HepG2 (cell line): ENCODE results near the gene ELP5. TPM values are rescaled to one million over a fixed set of nuclear protein-coding genes. Genes with fewer than 3 reads are reported as not detected.

Experiments used
- ATAC-seq: fragments of 200-7000 bp; cut with Tn5 transposase; 3 replicates; pipeline ENCODE4 v1.9.1; 2020; ENCODE audit warnings: mild to moderate bottlenecking, moderate library complexity
- BruUV-seq: library from RNA; stranded (reverse); fragments of 400-500 nt; replicated peaks from 2 replicates; lab custom pipeline; 2021; lab: Mats Ljungman, UMichigan
- CTCF ChIA-PET: fragments of 300-600 bp; formaldehyde crosslinking; extraction: SDS; loops from one replicate; lab custom pipeline; 2021; ENCODE audit warnings: low total read pairs, inconsistent platforms, low intra/inter-chr PET ratio; lab: Yijun Ruan, JAX
- POLR2A ChIA-PET: fragments of 350-600 bp; sonication (Branson Sonifier 250); formaldehyde crosslinking; loops from one replicate; lab custom pipeline; 2020; ENCODE audit warnings: antibody characterized with exemption, inconsistent platforms; lab: Yijun Ruan, JAX
- DNase-seq: peaks from one replicate; pipeline ENCODE4 v3.0.0-alpha.2; 2015; ENCODE audit warnings: low spot score
- FAIRE-seq: peaks from 3 replicates; lab custom pipeline; 2011; peaks lifted over from hg19 to GRCh38; lab: Jason Lieb, UNC
- H2AFZ ChIP-seq: one replicate; pipeline ENCODE4 v1.6.1; 2011; ENCODE audit warnings: low read length, inconsistent platforms
- H3K27ac ChIP-seq: fragments of 300-600 bp; 3 replicates; pipeline ENCODE4 v1.8.0; 2011; ENCODE audit warnings: mixed run types, mild to moderate bottlenecking, mixed read lengths, low read length, inconsistent platforms; ENCODE audit not compliant: insufficient read depth; ENCODE audit errors: extremely low read length
- H3K27me3 ChIP-seq, 2 experiments: fragments of 200-600 bp in 1 of 2; 2 replicates in 1 of 2; 3 replicates in 1 of 2; pipeline versions ENCODE4 v1.6.0 to v1.8.0; 2011; ENCODE audit warnings: low read length in 2 of 2, mild to moderate bottlenecking in 2 of 2, moderate library complexity in 2 of 2, inconsistent platforms in 1 of 2; ENCODE audit not compliant: insufficient read depth in 2 of 2, control insufficient read depth in 1 of 2
- H3K36me3 ChIP-seq, 2 experiments: fragments of 200-600 bp in 1 of 2; replicated peaks in 1 of 2; 2 replicates in 1 of 2; 3 replicates in 1 of 2; pipeline versions ENCODE4 v1.5.1 to v1.8.0; 2011; ENCODE audit warnings: low read length in 2 of 2, inconsistent platforms in 1 of 2; ENCODE audit not compliant: insufficient read depth in 2 of 2, control insufficient read depth in 1 of 2
- H3K4me1 ChIP-seq: 2 replicates; pipeline ENCODE4 v1.5.1; 2012; ENCODE audit warnings: low read length, inconsistent platforms; ENCODE audit not compliant: insufficient read depth
- H3K4me2 ChIP-seq: 2 replicates; pipeline ENCODE4 v1.6.0; 2011; ENCODE audit warnings: low read depth, low read length, inconsistent platforms
- H3K4me3 ChIP-seq, 3 experiments: fragments of 200-600 bp in 1 of 3; sonication (generic), shearing (Covaris generic) in 1 of 3; replicated peaks in 1 of 3; 2 replicates each; pipeline ENCODE4 v1.5.1; 2011 to 2016; ENCODE audit warnings: low read length in 3 of 3, inconsistent platforms in 2 of 3, low read depth in 2 of 3, mild to moderate bottlenecking in 2 of 3, control low read depth in 1 of 3, mixed read lengths in 1 of 3; ENCODE audit not compliant: insufficient read depth in 1 of 3
- H3K79me2 ChIP-seq: one replicate; pipeline ENCODE4 v1.6.1; 2011; ENCODE audit warnings: low read length, inconsistent platforms; ENCODE audit not compliant: insufficient read depth
- H3K9ac ChIP-seq: 2 replicates; pipeline ENCODE4 v1.6.0; 2011; ENCODE audit warnings: mild to moderate bottlenecking, low read depth, low read length, inconsistent platforms; ENCODE audit not compliant: insufficient read depth
- H3K9me3 ChIP-seq: 2 replicates; pipeline ENCODE4 v1.5.1; 2012; ENCODE audit warnings: mild to moderate bottlenecking, low read length
- H4K20me1 ChIP-seq: 2 replicates; pipeline ENCODE4 v1.6.0; 2011; ENCODE audit warnings: inconsistent platforms, mild to moderate bottlenecking, low read length, moderate library complexity; ENCODE audit not compliant: insufficient read depth
- BORCS8-MEF2B ChIP-seq: sonication (generic); formaldehyde crosslinking; IDR thresholded peaks from 2 replicates; pipeline ENCODE4 v1.8.0; 2022; ENCODE audit warnings: mild to moderate bottlenecking, missing genetic modification reagents
- GLI4 ChIP-seq: sonication (generic); formaldehyde crosslinking; IDR thresholded peaks from 2 replicates; pipeline ENCODE4 v1.5.1; 2020; ENCODE audit warnings: missing genetic modification reagents, mild to moderate bottlenecking, moderate library complexity, borderline replicate concordance
- HNRNPL ChIP-seq: fragments of 200-400 bp; formaldehyde crosslinking; IDR thresholded peaks from 2 replicates; pipeline ENCODE4 v1.6.1; 2017; ENCODE audit warnings: mild to moderate bottlenecking, low read depth, low read length
- KAT8 ChIP-seq: IDR thresholded peaks from 2 replicates; pipeline ENCODE4 v1.6.1; 2016; ENCODE audit warnings: missing genetic modification reagents, missing compliant biosample characterization
- MBNL3 ChIP-seq: fragments of 250-450 bp; sonication (Bioruptor Pico); conservative IDR thresholded peaks from 2 replicates; pipeline ENCODE4 v1.8.0; 2022; ENCODE audit warnings: mild to moderate bottlenecking, inconsistent platforms
- REL ChIP-seq: sonication (generic); formaldehyde crosslinking; conservative IDR thresholded peaks from 2 replicates; pipeline ENCODE4 v1.8.0; 2022; ENCODE audit warnings: mild to moderate bottlenecking, missing genetic modification reagents, moderate library complexity
- SIN3A ChIP-seq: IDR thresholded peaks from 2 replicates; pipeline ENCODE4 v1.6.1; 2011; ENCODE audit warnings: low read depth, mild to moderate bottlenecking, control low read depth, low read length, borderline replicate concordance
- TGIF2 ChIP-seq: IDR thresholded peaks from 2 replicates; pipeline ENCODE4 v1.6.1; 2016; ENCODE audit warnings: control low read depth, missing compliant biosample characterization
- TRIM24 ChIP-seq: sonication (generic); formaldehyde crosslinking; IDR thresholded peaks from 2 replicates; pipeline ENCODE4 v1.8.0; 2022; ENCODE audit warnings: mild to moderate bottlenecking, missing genetic modification reagents
- YEATS2 ChIP-seq: sonication (generic); formaldehyde crosslinking; IDR thresholded peaks from 2 replicates; pipeline ENCODE4 v1.4.0; 2020; ENCODE audit warnings: missing genetic modification reagents, borderline replicate concordance
- ZNF761 ChIP-seq: sonication (generic); formaldehyde crosslinking; conservative IDR thresholded peaks from 2 replicates; pipeline ENCODE4 v1.4.0; 2020; ENCODE audit warnings: mild to moderate bottlenecking, missing genetic modification reagents
- ZNF850 ChIP-seq: sonication (generic); formaldehyde crosslinking; conservative IDR thresholded peaks from 2 replicates; pipeline ENCODE4 v1.9.0; 2021; ENCODE audit warnings: mild to moderate bottlenecking, missing genetic modification reagents
- WGBS: methylation state at CpG from one replicate; pipeline ENCODE4 v1.1.6; 2017; ENCODE audit warnings: low lambda C conversion rate; 5-methylcytosine and 5-hydroxymethylcytosine counted together
- in situ Hi-C: cut with HindIII; loops from 2 replicates; pipeline ENCODE4 v1.10.0; 2017; ENCODE audit warnings: low pct_unique_long_range_greater_than_20kb; ENCODE audit not compliant: extremely low pct_ligation_motif_present
- intact Hi-C: fragments of 100-400 bp; cut with micrococcal nuclease; formaldehyde crosslinking; loops from one replicate; pipeline ENCODE4 v1.10.0; 2022; ENCODE audit not compliant: unreplicated experiment
- polyA plus RNA-seq, 8 experiments: library from polyadenylated mRNA; depleted of rRNA in 3 of 8; stranded (reverse) in 7 of 8; unstranded in 1 of 8; fragments of >200 nt; fragmentation: Illumina TruSeq in 4 of 8; extraction: Trizol in 4 of 8; gene quantifications; 2 replicates each; pipeline versions ENCODE4 v1.2.1 to v1.2.3, GENCODE V29; 2011 to 2016; ENCODE audit warnings: low read depth in 4 of 8, missing spikeins in 1 of 8, mixed read lengths in 1 of 8; ENCODE audit not compliant: insufficient read depth in 1 of 8
- total RNA-seq, 5 experiments: library from RNA; depleted of rRNA; stranded (reverse); fragments of >200 nt; fragmentation: Illumina TruSeq; extraction: Trizol; gene quantifications; 2 replicates each; pipeline ENCODE4 v1.2.3, GENCODE V29; 2016; ENCODE audit warnings: low read depth in 1 of 5
- TF ChIP-seq, protein P1 (sequence below): sonication (generic); formaldehyde crosslinking; IDR thresholded peaks from 2 replicates; pipeline ENCODE4 v1.5.0; 2020; ENCODE audit warnings: mild to moderate bottlenecking, missing genetic modification reagents, borderline replicate concordance
- TF ChIP-seq, protein P2 (sequence below): sonication (generic); formaldehyde crosslinking; IDR thresholded peaks from 2 replicates; pipeline ENCODE4 v1.4.0; 2020; ENCODE audit warnings: mild to moderate bottlenecking, missing genetic modification reagents
- TF ChIP-seq, protein P3 (sequence below): sonication (generic); formaldehyde crosslinking; IDR thresholded peaks from 2 replicates; pipeline ENCODE4 v1.4.0; 2020; ENCODE audit warnings: mild to moderate bottlenecking, low read depth, missing genetic modification reagents

ELP5 gene
- total and polyA plus RNA-seq, 2 of the 13 experiments (the other 11 are each of a cell fraction or from before 2014, with no cell fraction given), result 67.6 to 69.8 TPM

DNA sequence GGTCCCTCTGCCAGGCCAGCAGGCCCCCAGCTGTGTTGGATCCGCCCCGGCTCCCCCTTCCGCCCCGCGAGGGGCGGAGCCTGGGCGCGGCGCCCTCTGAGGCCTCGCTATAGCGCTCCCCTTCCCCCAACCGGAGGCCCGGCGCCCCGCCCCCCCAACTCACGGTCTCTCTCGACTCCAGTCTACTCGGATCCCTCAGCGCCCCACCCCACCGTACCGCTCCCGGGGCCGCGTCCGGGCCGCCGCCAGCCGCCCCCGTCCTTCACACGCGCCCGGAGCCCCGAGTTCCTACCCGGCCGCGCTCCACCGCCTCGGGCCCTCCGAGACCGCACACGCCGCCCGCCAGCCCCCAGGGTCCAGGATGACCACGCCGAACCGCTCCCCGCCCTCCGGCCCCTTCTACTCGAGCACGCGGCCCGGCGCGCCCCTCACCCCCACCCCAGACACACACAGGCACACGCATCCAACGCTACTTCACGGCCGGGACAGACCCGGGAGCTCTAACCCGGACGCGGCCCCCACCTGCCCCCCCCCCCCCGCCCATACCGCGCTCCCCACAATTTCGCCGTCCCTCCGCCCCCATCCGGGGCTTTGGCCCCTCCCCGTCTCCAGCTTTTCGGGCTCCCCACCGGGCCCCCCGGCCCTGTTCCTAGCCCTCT, 14.1 kb upstream of the ELP5 start:
- ATAC-seq (peak; percentile 6), DNase-seq (peak; percentile 68), FAIRE-seq (no peak)
- in situ Hi-C loops (no loop called here), intact Hi-C loops (loop anchor here (10.0 kb wide), 1 partner anchor 63 kb away; the partner anchor contains the start of gene ASGR1)
- BruUV-seq, result no TSS peak
- H3K4me1 ChIP-seq, result peaks cover 47% of the 10 kb centered on the region
- peaks cover 57% of the 10 kb centered on the region for H3K79me2 ChIP-seq
- no peak overlapping the region for H2AFZ ChIP-seq
- peaks cover 10 to 24% of the 10 kb centered on the region in 2 experiments for H3K36me3 ChIP-seq
- peak overlapping the region; percentile 84 for H3K4me2 ChIP-seq
- peak overlapping the region; percentile 88 for H3K27ac ChIP-seq
- POLR2A ChIA-PET, result interaction anchor here (0.7 to 8.9 kb wide), 12 partner anchors 13 to 202 kb away, joined by 3 to 140 read pairs (median 6); partner anchors contain the start of genes ACADVL, ASGR1, ASGR2 and CTDNEP1
- H4K20me1 ChIP-seq, result 0 out of 2 replicates have a peak, but pooled peaks cover 3% of the 10 kb centered on the region
- H3K9ac ChIP-seq, result peak overlapping the region; percentile 96
- H3K9me3 ChIP-seq, result no peaks in the 10 kb centered on the region
- H3K27me3 ChIP-seq, result no peaks in the 10 kb centered on the region; a peak in 1 of 5 replicates
- CTCF ChIA-PET, result no interaction called here
- H3K4me3 ChIP-seq, result peak overlapping the region; percentile 97 to 98 (median 98); a peak in 5 of 6 replicates
- 4% methylated on average over 22 of the region's 73 CpGs for WGBS
- 0 out of 2 replicates have a peak, but pooled peaks have one; percentile 32 for TF ChIP-seq ZNF761
- no peak for TF ChIP-seq GLI4 (CRISPR knock-in tag)
- peak; percentile 72; the same call in 1 of the 2 replicates for TF ChIP-seq SIN3A
- TF ChIP-seq TGIF2 (CRISPR knock-in tag), result no peak
- no peak for TF ChIP-seq REL (CRISPR knock-in tag)
- no peak for TF ChIP-seq HNRNPL
- no peak for TF ChIP-seq YEATS2
- no peak for TF ChIP-seq ZNF850 (CRISPR knock-in tag)
- TF ChIP-seq MBNL3 (CRISPR knock-in tag), result no peak
- TF ChIP-seq, protein P1, sequence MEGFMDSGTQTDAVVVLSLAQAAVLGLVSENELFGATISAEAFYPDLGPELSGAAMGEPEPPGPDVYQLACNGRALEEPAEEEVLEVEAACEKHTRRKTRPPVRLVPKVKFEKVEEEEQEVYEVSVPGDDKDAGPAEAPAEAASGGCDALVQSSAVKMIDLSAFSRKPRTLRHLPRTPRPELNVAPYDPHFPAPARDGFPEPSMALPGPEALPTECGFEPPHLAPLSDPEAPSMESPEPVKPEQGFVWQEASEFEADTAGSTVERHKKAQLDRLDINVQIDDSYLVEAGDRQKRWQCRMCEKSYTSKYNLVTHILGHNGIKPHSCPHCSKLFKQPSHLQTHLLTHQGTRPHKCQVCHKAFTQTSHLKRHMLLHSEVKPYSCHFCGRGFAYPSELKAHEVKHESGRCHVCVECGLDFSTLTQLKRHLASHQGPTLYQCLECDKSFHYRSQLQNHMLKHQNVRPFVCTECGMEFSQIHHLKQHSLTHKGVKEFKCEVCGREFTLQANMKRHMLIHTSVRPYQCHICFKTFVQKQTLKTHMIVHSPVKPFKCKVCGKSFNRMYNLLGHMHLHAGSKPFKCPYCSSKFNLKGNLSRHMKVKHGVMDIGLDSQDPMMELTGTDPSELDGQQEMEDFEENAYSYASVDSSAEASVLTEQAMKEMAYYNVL, result no peak
- no peak for TF ChIP-seq TRIM24
- TF ChIP-seq, protein P2, sequence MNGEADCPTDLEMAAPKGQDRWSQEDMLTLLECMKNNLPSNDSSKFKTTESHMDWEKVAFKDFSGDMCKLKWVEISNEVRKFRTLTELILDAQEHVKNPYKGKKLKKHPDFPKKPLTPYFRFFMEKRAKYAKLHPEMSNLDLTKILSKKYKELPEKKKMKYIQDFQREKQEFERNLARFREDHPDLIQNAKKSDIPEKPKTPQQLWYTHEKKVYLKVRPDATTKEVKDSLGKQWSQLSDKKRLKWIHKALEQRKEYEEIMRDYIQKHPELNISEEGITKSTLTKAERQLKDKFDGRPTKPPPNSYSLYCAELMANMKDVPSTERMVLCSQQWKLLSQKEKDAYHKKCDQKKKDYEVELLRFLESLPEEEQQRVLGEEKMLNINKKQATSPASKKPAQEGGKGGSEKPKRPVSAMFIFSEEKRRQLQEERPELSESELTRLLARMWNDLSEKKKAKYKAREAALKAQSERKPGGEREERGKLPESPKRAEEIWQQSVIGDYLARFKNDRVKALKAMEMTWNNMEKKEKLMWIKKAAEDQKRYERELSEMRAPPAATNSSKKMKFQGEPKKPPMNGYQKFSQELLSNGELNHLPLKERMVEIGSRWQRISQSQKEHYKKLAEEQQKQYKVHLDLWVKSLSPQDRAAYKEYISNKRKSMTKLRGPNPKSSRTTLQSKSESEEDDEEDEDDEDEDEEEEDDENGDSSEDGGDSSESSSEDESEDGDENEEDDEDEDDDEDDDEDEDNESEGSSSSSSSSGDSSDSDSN (CRISPR knock-in tag), result peak; percentile 49; the same call in 1 of the 2 replicates
- no peak; the same call in 1 of the 2 replicates for TF ChIP-seq BORCS8-MEF2B
- TF ChIP-seq KAT8, result no peak
- TF ChIP-seq, protein P3, sequence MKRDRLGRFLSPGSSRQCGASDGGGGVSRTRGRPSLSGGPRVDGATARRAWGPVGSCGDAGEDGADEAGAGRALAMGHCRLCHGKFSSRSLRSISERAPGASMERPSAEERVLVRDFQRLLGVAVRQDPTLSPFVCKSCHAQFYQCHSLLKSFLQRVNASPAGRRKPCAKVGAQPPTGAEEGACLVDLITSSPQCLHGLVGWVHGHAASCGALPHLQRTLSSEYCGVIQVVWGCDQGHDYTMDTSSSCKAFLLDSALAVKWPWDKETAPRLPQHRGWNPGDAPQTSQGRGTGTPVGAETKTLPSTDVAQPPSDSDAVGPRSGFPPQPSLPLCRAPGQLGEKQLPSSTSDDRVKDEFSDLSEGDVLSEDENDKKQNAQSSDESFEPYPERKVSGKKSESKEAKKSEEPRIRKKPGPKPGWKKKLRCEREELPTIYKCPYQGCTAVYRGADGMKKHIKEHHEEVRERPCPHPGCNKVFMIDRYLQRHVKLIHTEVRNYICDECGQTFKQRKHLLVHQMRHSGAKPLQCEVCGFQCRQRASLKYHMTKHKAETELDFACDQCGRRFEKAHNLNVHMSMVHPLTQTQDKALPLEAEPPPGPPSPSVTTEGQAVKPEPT (CRISPR knock-in tag), result no peak
